NCI-H187 (cell line): Measurements from ENCODE around the gene RCOR2.
"Not testable (repeated sequence)": the region's sequence is repeated elsewhere in the genome, so short reads cannot be mapped to it uniquely, and the experiment has no call there.

Experiments
- DNase-seq, 2 experiments: peaks; one replicate each; lab custom pipeline; 2025; lab: John Stamatoyannopoulos, UW

The RCOR2 gene

DNA sequence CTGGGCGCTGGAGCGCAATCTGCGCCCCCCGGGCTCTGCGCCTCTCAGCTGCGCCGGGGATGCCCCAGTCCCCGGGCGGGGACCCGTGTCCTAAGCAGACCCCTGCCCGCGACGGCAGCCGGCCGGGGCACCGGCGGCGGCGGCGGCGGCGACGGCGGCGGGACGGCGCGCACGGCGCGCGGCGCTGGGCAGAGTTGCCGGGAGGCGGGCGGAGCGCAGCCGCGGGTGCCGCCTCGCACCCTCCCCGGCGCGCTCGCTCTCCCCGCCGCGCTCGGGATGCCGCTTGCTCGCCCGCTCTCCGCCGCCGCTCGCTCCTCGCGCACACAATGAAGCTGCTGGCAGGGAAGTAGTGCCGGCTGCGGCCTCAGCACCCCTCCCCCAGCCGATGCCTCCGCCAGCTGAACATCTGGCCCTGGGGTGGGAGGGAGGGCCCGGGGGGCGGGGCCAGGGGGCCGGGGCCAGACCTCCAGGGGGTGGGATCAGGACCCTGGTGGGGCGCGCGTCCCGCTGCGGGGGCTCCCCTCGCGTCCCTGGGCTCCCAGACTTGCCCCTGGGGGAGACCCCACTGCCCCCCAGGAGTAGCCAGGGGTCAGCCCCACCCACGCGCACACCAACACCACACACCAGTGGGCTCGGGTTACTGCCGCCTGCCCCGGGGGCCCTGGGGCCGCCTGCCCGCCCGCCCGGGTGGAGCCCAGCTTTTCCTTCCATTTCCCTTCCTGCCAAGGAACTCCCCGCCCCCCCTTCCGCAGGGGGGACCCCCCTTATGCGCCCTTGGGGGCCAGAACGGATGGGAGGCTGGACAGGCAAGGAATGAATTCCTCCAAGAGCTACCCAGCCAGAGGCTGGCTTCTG is at the start of gene RCOR2:
RCOR2 (minus strand) TSS at position 328 of the 855 bp plus-strand sequence. CDS start 708 bp downstream, outside the sequence.
- DNase-seq, result peak; percentile 22 to 74

DNA sequence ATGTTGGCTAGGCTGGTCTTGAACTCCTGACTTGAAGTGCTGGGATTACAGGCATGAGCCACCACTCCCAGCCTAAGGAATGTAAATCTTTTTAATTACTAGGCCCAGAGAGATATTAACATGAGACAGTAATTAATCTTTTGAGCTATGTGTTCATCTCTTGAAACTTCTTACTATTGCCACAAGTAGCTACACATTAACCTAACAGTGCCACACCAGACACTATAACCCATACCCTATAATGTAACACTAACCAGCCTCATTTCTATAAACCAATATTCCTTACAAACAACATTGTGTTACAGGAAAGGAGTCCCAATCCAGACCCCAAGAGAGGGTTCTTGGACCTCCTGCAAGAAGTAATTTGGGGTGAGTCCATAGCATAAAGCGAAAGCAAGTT is 49.5 kb upstream of the RCOR2 start:
- DNase-seq, result no peak

DNA sequence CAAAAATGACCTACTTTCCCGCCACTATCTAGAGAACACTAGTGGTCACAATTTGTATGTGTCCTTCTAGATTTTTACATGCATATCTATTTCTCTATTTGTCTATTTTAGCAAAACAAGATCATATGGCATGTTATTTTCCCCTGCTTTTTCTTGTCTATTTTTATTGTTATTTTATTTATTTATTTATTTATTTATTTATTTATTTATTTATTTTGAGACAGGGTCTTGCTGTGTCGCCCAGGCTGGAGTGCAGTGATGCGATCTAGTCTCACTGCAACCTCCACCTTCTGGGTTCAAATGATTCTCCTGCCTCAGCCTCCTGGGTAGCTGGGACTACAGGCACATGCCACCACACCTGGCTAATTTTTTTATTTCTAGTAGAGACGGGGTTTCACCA is 46.9 kb upstream of the RCOR2 start:
- DNase-seq, result not testable (repeated sequence)

DNA sequence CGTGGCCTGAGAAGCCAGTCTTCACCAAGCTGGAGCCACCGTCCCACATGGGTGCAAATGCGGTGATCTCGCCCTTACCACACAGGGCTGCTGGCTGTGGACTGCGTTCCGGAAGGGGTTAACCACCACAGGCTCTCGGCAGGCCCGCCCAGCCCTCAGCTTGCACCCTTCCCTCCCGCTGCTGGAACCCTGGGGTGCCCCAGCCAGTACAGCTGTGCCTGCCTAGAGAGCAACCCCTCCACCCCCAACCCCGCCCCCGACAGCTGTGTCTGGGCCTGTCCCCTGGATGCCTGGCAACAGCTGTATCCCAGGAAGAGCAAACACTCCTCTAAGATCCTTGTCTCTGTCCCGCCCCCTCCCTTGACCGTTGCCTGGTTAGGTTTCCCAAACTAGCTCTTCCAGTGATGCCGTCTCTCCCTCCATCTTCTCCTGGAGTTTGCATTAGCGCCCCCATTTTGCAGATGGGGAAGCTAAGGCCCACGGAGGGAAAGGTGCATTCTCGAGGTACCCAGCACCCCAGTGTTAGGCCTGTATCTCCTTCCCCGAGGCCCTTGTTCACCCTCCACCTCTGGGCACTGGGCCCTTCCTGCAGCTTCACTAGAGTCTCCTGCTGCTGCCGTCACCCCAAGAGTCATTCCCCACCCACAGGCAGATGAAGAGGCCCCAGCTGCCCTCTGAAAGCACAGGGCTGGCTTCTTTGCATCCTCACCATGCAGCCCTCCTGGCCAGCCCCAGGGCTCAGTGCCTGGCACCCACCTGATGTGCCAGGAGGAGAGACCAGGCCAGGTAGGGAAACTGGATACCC is 44.8 kb upstream of the RCOR2 start:
- DNase-seq, result peak; percentile 51 to 73

DNA sequence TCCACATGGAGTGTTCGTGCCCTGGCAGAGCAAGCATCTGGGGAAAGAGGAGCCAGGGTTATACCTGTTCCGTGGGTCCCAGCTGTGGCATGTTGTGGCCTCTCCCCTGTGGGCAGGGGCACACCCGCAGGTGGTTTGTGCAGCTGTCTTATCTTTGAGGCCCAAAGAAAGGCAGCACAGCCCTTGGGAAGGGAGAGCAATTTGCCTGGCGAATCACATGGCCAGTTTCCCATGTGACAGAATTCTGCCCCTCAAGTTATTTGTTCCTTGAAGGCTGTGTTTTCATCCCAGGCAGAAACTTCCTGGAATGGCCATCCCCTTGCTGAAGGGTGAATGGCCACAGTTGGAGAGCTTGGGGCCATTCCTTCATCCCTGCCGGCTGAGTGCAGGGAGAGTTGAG is 41.0 kb upstream of the RCOR2 start:
- no peak for DNase-seq

DNA sequence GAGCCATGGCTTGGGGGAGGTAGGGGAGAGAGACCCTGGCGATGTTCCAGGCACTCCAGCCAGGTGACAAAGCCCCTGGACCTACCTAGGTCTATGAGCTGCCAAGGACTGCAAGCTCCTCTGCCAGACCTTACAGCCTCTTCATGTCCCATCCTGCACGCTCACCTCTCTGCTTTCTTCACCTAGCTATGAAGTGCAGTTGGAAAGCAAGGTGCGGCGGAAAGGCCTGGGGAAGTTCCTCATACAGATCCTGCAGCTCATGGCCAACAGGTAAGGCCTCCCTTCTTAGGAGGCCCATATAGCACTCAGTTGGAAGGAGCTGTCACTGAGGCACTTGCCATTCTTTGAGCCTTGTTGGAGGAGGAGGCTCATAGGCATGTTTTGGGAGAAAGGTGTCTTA is 35.6 kb upstream of the RCOR2 start:
- no peak for DNase-seq

DNA sequence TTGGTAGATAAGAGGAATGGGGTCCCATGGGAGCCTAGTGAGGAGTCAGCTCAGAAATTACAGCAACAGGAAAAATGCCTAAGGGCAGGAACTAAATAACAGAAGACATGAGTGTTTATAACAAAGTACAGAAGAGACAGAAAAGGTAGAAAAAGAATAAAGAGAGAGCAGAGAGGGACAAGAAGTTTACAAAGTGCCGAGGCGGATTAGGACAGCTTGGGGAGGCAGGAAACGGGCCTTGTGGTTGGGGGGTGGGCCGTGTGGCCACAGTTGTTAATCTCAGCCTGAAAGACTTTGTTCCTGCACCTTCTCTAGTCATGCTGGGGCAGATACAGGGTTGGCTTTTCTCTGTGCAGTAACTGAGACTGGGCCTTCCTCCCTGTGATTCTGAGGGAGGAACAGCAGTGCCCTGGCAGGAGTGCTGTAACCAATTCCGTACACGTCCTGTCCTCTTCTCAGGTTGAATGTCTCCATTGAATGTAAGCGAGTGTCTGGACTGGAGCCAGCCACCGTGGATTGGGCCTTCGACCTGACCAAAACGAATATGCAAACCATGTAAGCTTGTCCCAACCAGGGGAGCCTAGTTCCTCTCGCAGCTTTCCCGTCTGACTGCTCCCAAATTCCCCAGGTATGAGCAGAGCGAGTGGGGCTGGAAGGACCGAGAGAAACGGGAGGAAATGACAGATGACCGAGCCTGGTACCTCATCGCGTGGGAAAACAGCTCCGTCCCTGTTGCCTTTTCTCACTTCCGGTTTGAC is 35.0 kb upstream of the RCOR2 start:
- no peak for DNase-seq

DNA sequence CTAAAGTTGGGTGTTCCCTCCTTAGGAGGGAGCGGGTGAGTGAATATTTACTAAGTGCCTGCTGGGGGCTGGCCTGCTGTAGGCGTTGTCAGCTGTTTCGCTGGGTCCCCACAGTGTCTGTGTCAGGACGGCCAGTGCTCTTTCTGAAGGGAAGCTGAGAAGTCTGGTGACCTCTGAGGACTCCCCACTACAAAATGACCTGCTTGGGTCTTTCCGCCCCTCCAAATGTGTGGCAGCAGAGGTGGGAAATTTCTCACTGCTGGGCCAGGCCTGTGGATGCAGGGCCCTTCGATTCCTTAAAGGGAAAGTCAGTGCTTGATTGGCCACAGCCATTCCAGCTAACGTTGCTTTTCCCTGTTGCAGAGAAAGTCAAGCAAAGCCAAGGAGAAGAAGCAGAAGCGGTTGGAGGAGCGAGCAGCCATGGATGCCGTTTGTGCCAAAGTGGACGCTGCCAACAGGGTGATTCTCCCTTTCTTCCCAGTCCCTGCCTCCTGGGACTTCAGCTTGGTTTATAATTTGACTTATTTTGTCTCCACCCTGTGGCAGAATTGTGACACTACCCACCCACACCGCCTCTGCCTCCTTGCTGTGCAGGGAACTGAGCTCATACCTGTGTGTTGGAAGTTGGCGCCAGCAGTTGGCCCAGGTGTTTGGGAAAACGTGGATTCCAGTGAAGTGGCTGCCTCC is 28.7 kb upstream of the RCOR2 start:
- no peak for DNase-seq

DNA sequence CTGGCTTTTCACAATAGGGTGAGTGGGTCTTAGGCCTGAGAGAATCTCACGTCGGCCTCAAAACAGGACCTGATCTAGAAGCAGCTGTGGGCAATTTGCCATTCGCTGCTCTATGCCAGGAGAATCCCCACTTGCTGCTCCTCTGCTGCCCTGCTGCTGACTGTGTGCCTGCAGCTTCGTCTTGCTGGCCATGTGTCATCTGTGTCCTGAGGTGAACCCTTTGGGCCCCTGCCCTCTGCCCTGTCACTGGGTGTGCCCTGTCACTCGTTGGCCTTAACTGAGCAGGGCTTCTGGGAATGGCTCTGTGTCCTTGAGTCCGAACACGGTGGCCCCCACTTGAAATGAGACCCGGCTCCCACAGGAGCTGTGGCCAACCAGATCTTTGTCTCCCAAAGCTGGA is 28.0 kb upstream of the RCOR2 start:
- DNase-seq, result no peak

DNA sequence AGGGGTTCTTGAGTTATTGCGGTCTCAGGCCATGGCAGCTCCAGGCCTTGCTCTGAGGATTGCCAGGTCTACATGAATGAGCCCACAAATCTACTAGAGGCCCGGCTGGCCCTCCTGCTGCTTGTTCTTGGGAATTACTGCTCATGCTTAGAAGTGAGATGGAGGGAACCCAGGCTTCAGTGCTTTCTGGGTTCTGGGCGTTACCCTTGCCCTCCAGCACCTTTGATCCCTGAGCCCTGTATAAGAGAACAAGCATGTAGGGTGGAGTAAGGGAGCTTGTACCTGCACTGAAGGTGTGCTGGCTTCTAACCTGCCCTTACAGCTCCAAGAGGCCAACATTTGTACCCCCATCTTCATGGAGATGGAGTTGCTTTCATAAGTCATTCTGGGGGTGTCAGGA is 25.8 kb upstream of the RCOR2 start:
- DNase-seq, result no peak

DNA sequence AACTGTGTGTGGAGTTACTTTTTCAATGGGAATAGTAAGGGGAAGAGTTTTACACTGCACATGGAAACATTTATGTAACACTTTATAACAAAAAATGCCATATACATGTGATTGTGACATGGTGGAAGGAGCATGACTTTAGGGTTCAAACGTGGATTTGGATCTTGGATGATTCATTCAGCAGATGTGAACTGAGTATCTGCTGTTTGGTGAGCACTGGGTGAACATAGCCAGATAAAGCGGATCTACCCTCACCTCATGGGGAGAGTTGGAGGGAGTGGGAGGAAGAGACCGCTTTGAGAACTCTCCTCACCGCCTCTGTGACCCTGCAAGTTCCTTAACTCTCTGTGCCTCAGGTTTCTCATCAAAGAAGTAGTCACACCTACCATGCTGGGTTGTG is 24.9 kb upstream of the RCOR2 start:
- no peak for DNase-seq

DNA sequence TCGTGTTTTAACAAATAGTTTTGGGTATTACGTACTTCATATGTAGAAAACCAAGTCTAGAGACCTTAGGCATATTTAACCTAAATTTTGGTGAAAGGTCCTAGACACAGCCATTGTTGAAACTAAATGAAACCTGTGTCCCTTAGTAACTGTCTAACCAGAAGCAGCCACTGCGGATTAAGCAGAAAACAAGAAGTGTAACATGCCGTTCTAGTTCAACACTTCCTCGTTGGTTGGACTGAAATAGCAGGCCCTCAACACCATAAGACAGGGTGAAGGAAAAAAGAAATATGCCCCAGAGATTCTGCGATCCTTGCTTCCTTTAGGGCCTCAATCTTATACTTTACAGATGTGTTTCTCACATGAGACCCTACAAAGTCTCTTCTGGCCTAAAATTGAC is 23.8 kb upstream of the RCOR2 start:
- DNase-seq, result no peak

DNA sequence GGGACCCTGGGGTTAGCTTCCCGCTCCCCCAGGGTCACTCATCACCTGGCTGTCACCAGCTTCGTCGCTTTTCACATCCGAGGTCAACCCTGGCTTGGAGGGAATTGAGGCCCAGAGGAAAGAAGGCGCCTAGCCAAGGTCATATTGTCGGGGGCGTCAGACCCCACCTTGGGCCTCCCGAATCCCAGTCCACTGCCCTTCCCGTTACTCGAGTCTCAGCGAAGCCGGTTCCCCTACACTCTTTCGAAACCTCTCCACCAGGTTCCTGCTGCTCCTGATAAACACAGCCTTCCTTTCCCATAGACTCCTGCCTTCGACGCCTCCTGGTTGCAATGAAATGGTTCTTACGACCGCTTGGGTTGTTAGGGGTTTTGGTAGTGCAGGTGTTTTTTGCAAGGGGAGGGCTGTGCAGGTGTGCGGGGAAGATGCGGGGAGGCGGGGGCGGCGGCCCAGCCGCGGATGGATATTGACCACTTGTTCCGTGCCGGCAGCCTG is 22.5 kb upstream of the RCOR2 start:
- DNase-seq, result no peak

DNA sequence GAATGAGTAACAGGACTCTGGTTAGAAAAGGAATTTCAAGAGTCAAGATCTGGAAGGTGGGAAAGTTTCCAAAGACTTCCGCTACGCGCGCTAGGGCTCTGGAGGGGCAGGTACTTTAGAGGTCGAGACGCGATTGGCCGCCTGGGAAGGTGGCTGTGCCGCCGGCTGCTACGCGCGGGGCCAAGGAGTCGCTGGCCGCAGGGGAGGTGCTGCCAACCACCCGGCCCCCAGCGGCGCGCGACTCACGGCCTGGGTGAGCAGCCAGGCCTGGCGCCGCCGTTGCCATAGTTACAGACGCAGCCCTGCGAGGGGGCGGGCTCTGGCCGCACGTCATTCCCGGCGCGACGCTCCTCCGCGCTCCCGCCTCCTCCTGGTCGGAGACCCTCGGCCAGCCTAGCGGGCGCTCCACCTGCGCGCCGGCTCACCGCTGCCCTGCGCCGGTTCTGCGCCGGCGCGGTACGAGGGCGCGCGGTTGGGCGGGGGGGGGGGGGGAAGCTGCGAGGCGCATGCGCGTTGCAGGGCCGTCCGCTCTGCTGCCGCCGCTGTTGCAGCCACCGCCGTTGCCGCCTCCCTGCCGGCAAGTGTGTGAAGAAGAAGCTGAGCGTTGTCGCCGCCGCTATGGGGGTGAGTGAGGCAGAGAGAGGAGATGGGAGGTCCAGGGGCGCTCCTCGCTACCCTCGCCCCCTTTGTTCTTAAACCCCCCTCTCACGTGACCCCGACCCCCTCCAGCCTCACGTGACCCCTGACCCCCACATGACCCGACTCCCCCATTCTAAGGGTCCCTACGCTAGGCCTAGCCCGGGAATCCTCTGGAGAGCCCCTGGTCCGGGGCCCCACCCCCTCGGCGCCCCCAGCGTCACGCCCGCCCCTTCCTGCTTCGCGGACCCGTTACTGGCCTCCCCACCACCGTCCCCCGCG is 21.8 kb upstream of the RCOR2 start, which contains the start of gene NAA40:
NAA40 (plus strand) TSS at position 524 of the 918 bp plus-strand sequence; CDS start at position 619, 95 bp downstream.
- peak; percentile 89 to 97 for DNase-seq

DNA sequence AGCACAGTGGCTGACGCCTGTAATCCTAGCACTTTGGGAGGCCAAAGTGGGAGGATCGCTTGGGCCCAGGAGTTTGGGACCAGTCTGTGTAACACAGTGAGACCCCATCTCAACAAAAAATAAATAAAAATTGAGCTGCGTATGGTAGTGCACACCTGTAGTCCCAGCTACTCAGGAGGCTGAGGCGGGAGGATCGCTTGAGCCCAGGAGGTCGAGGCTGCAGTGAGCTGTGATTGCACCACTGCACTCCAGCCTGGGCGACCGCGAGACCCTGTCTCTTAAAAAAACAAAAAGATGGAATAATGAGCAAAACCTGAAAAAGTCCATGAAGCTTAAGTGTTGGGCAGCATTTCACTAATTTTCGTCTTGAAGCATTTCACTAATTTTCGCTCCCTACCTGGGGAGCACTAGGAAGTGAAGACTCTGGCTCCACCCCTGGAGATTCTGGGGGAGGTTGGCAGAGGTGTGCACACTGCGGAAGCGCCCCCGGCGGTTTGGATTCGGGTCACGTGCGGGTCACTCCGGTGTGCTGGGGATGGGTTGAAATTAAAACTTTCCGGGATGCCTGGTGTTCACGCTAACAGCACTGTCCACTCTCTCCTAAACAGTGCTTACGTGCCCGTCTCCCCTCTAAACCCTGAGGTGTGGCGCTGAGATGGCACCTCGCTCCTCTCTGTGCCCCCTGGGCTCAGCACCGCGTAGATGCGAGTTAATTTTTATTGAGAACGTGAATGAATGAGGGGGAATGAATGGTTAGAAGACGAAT is 20.9 kb upstream of the RCOR2 start:
- DNase-seq, result no peak

DNA sequence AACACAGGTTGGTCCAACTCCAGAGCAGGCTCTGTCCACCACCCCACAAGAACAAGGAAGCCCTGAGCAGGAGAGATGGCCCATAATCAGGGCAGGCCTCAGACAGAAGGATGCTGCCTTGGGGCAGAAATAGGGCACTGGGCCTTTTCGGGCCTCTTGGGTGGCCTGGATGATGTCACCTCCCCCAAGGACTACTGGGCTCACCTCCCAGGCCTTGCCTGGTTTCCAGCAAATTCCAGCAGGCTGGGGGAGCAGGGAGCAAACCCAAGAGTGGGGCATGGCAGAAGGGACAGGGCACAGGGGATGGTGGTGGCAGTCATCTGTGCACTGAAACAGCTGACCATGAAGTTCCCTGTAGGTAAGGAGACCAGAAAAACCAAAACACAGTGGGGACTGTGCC is 16.5 kb upstream of the RCOR2 start:
- DNase-seq, result no peak

DNA sequence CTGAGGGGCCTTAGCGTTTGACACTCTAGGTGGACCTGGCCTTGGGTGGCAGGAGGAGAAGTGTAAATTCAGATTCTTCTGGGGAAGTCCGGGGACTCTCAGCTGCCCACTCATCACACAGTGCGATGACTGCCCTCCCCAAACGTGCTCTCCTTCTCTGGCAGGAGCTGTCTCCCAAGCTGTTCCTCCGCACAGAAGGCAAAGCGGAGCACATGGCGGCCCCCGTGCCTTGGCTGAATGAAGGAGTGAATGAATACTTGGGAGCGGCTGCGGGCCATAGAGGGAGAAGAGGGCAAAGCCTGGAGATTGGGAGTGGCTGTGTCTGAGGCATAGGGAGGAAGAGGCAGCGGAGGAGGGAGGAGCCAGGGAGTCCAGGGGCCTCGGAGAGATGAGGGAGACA is 14.9 kb upstream of the RCOR2 start:
- DNase-seq, result no peak

DNA sequence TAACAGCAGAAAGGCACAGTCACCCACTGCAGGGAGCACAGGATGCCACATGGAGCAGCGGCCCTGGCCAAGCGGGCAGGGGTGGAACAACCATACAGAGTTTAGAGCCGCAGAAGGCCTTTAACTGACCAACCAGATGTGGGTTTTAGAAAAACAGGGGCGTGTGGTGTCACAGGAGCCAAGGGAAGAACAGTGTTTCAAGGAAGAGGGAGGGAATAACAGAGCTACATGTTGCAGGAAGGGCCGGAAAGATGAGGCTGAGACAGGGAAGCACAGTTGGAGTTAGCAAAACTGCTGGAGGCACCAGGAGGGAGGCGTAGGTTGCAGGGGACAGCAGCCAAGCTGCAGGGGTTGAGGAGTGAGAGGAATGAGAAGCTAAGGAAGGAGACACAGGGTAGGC is 14.1 kb upstream of the RCOR2 start:
- no peak for DNase-seq

DNA sequence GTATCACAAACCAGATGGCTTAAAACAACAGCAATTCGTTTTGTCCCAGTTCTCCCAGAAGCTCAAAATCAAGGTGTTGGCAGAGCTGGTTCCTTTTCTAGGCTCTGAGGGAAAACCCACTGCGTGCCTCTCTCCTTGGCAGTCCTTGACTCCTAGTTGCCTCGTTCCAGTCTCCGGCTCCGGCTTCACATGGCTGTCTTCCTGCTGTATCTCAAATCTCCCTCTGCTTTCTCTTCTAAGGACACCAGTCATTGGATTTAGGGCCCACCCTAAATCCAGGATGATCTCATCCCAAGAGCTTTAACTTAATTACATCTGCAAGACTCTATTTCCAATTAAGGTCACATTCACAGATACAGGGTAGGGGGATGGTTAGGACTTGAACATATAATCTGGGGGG is 12.7 kb upstream of the RCOR2 start:
- no peak for DNase-seq

DNA sequence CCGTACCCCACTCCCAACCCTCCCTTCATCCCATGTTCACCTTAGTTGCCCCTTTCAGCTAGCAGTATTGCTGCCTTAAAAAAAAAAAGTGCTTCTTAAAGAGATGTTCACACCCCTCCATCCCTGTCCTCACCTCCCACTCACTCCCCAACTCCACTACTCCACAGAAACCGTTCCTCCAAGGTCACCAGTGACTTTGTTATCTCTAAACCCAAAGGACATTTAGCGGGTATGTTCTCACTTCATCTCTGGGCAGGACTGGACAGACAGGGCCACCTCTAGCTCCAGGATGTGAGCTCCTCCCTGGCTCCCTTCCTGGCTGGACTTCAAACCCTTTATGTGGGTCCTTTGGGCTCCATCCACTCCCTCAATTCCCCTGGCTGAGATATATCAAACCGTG is 6.4 kb upstream of the RCOR2 start:
- DNase-seq, result no peak
